OCI-LY3 (cell line): ENCODE measurements around the gene IMMP2L.

Experiments used
- H2AFZ ChIP-seq: fragments of 200-600, 300-600 bp; shearing (Covaris generic); 2 replicates; pipeline ENCODE4 v1.6.0; 2014; ENCODE audit warnings: antibody characterized with exemption, low read depth, low read length
- H3K27ac ChIP-seq: fragments of 200-600, 300-600 bp; sonication (generic); 2 replicates; pipeline ENCODE4 v1.5.1; 2014; ENCODE audit warnings: mild to moderate bottlenecking, low read length, moderate library complexity, mixed read lengths
- H3K27me3 ChIP-seq: fragments of 200-600, 300-600 bp; sonication (generic); 2 replicates; pipeline ENCODE4 v1.6.1; 2014; ENCODE audit warnings: low read depth, low read length, mixed read lengths
- H3K36me3 ChIP-seq: fragments of 200-600, 300-600 bp; sonication (generic); replicated peaks from 2 replicates; pipeline ENCODE3; 2014; ENCODE audit warnings: low read depth, low read length, mixed read lengths
- H3K4me1 ChIP-seq: fragments of 300-600, 200-600 bp; sonication (generic); 2 replicates; pipeline ENCODE4 v1.6.1; 2014; ENCODE audit warnings: low read length, mixed read lengths
- H3K4me2 ChIP-seq: fragments of 200-600, 300-600 bp; sonication (generic); 2 replicates; pipeline ENCODE4 v1.6.1; 2014; ENCODE audit warnings: low read length, mixed read lengths
- H3K4me3 ChIP-seq: fragments of 300-600, 200-600 bp; sonication (generic); 2 replicates; pipeline ENCODE4 v1.5.1; 2014; ENCODE audit warnings: antibody characterized with exemption, mild to moderate bottlenecking, low read length, moderate library complexity
- H3K79me2 ChIP-seq: fragments of 300-600, 200-600 bp; shearing (Covaris generic); 2 replicates; pipeline ENCODE4 v1.6.1; 2014; ENCODE audit warnings: mild to moderate bottlenecking, low read length, mixed read lengths
- H3K9ac ChIP-seq: fragments of 300-600, 200-600 bp; shearing (Covaris generic); 2 replicates; pipeline ENCODE4 v1.6.0; 2014; ENCODE audit warnings: mild to moderate bottlenecking, low read length, moderate library complexity
- H3K9me3 ChIP-seq: fragments of 200-600, 300-600 bp; shearing (Covaris generic); 2 replicates; pipeline ENCODE4 v1.6.1; 2014; ENCODE audit warnings: low read length, mixed read lengths; ENCODE audit not compliant: insufficient read depth
- H4K20me1 ChIP-seq: fragments of 200-600, 300-600 bp; sonication (generic); 2 replicates; pipeline ENCODE4 v1.6.1; 2016; ENCODE audit warnings: low read length, mixed read lengths; ENCODE audit not compliant: insufficient read depth
- CTCF ChIP-seq: fragments of 200-600, 300-600 bp; sonication (generic); IDR thresholded peaks from 2 replicates; pipeline ENCODE4 v1.5.1; 2014; ENCODE audit warnings: antibody characterized with exemption, low read length, low read depth
- EZH2phosphoT487 ChIP-seq: fragments of 200-600 bp; shearing (Covaris generic); IDR thresholded peaks from 2 replicates; pipeline ENCODE4 v1.6.1; 2018; ENCODE audit warnings: antibody characterized with exemption, mixed run types, low read depth

IMMP2L gene

GRCh38 chr7:111192614-111193413, 369.5 kb downstream of the IMMP2L start:
- Histone ChIP-seq H3K4me2 (no peak overlapping the region), H3K4me3 (no peak overlapping the region), H2AFZ (no peak overlapping the region), H3K4me1 (no peaks in the 10 kb centered on the region), H4K20me1 (no peaks in the 10 kb centered on the region), H3K79me2 (no peaks in the 10 kb centered on the region), H3K36me3 (no peaks in the 10 kb centered on the region), H3K27me3 (no peaks in the 10 kb centered on the region), H3K27ac (no peak overlapping the region), H3K9me3 (no peaks in the 10 kb centered on the region), H3K9ac (no peak overlapping the region)
- TF ChIP-seq CTCF (no peak), EZH2phosphoT487 (no peak)

- TF ChIP-seq EZH2phosphoT487 (no peak), CTCF (no peak)
- Histone ChIP-seq H3K27me3 (no peaks in the 10 kb centered on the region), H3K9me3 (no peaks in the 10 kb centered on the region), H3K79me2 (no peaks in the 10 kb centered on the region), H2AFZ (no peak overlapping the region), H3K4me3 (no peak overlapping the region), H4K20me1 (no peaks in the 10 kb centered on the region), H3K4me1 (no peaks in the 10 kb centered on the region), H3K36me3 (no peaks in the 10 kb centered on the region), H3K4me2 (no peak overlapping the region), H3K9ac (no peak overlapping the region), H3K27ac (no peak overlapping the region)
Observed at GRCh38 chr7:111190804-111191203, 371.5 kb downstream of the IMMP2L start.

GRCh38 chr7:111184987-111185386, 377.3 kb downstream of the IMMP2L start:
- Histone ChIP-seq H3K9ac (no peak overlapping the region), H2AFZ (no peak overlapping the region), H3K36me3 (no peaks in the 10 kb centered on the region), H3K9me3 (no peaks in the 10 kb centered on the region), H3K27ac (no peak overlapping the region), H3K27me3 (no peaks in the 10 kb centered on the region), H3K4me3 (no peak overlapping the region), H3K4me1 (no peaks in the 10 kb centered on the region), H3K79me2 (no peaks in the 10 kb centered on the region), H4K20me1 (no peaks in the 10 kb centered on the region), H3K4me2 (no peak overlapping the region)
- TF ChIP-seq CTCF (no peak), EZH2phosphoT487 (no peak)

GRCh38 chr7:111183321-111183720, 379.0 kb downstream of the IMMP2L start:
- Histone ChIP-seq H2AFZ (no peak overlapping the region), H3K27me3 (no peaks in the 10 kb centered on the region), H4K20me1 (no peaks in the 10 kb centered on the region), H3K4me1 (no peaks in the 10 kb centered on the region), H3K4me3 (no peak overlapping the region), H3K79me2 (no peaks in the 10 kb centered on the region), H3K27ac (no peak overlapping the region), H3K9me3 (no peaks in the 10 kb centered on the region), H3K36me3 (no peaks in the 10 kb centered on the region), H3K9ac (no peak overlapping the region), H3K4me2 (no peak overlapping the region)
- TF ChIP-seq CTCF: no peak
- TF ChIP-seq EZH2phosphoT487: no peak
